Stimulated activated CD8-positive, alpha-beta memory T cell treated with anti-CD3 and anti-CD28 coated beads, Interleukin-4, amount 100 ng/mL, for 4 hours (primary cell): Measurements from ENCODE around the gene PDE5A.

Source experiments
- DNase-seq, 2 donors: peaks; one replicate each; pipeline ENCODE4 v3.0.0-alpha.2; 2020; ENCODE audit warnings: low read depth in 2 of 2, low spot score in 1 of 2

PDE5A gene

DNA sequence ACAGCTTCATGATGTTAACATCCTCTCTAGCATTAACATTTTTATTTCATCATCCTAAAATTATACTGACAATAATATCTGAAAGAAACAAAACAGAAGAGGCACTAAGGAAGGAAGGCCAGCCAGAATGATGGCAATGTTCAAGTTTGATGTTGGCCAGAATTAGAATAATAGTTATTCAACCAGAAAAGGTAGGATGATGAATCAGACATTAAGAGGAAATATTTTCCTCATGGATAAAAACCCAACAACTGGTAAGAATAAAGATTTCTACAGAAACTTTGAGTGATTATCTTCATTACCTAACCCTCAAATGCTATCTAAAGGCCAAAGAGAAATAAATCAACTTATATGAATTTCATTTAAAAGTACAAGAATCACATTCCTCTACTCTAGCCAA lies 105.2 kb downstream of the PDE5A start:
- no peak for DNase-seq

DNA sequence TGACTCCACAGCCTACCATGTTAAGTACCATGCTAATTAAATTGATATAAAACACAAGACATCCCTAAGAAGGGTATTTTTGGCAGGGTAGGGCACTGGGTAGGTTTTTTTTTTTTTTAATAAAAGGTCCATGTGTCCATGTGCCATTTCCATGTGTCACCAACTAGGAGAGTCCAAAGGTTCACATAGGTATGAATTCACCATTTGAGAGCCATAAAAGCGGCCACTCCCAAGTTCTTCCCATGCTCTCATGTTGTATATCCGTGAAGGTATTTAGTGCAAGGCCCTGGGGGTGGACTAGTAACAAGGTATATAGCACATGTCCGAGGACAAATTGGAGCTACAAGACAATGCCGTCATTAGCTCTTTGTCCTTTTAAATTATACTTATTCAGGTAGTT lies 107.3 kb downstream of the PDE5A start:
- DNase-seq, result no peak

DNA sequence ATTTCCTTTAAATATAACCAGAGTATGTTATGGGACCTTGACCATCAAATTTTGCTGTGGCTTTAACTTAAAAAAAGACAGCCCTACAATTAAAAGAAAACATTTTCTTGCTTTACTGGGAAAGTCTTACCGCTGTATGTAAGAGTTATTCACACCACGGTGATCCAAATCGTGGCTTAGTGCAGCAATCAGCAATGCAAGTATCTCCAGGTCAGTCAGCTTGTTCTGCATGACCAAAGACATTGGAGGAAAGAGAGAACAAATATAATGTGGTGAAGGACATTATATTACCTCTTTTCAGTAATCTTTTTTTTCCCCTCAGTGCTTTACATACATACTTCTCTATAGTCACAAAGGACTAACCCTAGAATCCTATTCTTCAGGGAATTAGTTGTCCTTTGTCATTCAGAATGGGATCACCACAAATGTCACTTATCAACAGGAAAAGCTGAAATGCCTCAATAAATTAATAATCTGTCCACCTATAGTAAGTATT lies 109.6 kb downstream of the PDE5A start:
- DNase-seq, result no peak

DNA sequence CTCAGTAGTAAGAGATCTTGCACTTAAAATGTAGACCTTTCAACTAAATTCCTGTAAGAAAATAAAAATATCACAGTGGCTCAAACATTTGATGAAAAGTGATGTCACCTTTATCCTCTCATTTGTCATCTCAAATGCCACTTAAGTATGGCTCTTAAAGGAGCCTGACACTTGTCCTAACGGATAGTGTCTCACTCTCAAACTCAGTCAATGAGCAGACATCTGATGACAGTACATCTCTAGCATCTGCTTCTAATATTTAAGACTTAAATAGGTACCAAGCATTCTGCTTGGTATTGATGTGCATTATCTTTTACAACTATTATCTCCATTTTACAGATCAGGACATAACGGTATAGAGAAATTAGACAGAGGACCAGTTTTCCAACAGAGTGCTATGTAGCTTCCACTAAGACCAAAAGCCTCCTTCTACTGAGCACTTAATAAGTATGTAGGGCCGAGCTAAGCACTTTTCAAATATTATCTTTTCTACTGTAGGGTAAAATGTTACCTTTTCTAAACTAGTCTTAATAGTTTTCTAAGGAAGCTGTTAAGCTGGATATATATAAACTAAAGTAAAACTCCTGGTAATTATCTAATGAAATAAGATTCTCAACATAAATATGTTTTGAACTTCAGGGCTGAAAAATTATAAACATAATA lies 110.2 kb downstream of the PDE5A start:
- DNase-seq, result no peak

DNA sequence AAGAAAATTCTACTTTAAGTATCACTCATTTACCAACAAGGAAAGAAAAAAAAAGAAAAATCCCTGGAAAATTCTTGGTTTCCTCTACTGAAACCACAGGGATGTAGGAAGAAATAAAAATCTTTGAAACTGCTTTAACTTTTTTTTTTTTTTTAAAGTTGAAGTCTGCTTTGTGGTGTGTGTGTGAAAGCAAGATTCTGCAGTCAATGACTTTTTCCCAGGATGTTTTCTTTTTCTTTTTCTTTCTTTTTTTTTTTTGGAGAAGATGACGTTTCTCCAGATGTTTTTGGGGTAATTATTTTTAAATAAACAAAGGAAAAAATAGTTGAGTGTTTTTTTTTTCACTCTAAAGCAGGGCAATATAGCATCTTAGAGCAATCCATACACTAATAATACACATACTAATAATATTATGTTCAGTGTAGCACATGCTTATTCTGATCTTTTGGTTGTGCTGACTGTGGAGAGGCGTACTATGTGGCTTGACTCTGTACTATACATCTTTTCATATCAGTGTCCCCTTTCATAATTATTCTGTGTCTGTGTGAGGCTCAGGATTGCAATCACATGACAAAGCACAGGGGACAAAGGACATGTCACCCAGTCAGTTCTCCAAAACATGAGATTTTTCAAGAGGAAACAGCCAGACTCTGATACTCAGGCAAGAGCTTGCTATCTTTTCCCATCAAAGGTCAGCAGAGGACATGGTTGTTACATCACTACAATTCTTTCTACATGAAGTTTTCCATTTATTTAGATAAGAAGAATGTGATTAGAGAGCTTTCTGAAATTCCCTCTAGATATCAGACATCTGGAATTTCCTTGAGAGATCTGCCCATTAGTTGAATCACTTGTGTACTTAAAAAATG lies 111.0 kb downstream of the PDE5A start:
- DNase-seq, result no peak

DNA sequence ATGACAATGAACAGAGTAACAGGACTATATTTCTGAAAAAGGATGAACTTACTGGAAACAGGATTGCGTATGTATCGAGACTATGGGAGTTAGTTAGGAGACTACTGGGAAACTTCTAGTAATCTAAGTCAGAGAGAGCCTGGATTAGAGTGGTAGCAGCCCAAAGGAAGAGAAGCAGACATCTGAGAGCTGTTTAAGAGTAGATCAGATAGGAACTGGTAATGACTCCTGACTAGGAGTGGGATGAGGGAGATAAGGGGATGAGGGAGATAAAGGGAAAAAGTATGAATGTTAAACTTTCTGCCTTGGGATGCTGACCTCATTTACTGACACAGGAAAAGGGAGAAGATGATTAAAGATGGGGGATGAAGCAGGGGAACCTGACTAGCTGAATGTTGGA lies 116.2 kb downstream of the PDE5A start:
- DNase-seq, result no peak

DNA sequence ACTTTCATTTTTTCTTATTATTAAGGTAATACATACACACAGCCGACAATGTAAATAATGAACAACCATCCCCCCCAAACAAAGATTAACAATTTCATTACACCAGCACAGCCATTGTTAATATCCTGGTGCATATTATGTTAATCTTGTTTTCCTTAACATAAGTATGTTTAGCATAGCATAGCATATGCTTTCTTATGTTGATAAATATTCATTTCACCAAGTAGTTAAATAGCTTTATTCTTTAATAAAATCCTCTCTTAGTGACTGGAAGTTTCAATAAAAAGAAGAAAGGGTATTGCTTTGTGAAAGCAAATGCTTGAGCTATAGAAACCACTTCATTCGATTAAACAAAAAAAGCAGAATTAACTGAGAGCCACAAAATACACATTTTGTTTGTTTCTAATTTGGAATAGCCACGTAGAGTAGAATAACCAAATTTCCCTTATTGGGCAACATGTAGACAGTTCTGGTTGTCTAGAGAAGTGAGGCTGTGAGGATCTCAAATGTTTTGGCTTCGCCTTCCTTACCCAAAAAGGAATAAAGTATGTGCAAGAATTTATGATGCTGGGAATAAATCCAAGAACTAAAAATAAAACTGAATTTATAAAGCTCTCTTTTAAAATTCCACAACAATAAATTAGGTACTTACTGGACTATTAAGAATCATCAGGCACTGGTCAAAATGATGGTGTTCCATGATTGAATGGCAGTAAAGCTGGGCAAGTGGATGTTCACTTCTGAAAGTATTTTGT lies 118.0 kb downstream of the PDE5A start:
- DNase-seq, result no peak

DNA sequence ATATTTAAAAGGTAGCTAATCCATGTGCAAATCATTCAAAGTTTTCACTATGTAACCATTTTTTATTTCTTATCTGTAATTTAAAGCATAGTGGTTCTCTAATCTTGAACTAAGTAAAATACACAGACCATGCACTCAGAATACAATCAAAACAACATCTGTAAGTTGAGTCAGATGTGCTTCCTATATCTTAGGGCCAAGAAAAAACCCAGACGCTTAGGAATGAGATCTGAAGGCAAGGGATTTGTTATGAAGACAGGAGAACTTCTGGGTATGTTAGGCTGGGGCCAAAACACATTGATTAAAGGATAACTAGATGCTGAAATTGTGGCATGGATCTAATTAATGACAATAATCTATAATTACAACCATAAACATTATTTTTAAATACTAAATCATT lies 120.3 kb downstream of the PDE5A start:
- DNase-seq, result no peak

DNA sequence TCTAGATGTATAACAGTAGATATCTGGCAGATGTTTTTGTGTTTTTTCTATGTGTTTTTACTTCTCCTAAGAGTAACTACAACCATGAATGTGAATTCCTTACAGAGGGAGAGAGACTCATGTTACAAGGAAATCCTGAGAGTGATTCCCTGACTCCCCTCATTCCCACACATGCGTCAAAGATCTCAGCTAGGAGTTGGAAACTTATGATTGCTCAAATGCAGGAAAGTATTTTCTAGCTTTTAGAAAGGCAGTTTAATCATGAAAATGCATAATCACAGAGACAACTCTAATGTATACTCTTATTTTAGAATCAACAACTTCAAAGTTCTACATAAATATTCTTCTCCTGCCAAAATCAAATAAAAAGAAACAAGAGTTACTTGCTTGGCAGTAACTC lies 121.8 kb downstream of the PDE5A start:
- no peak for DNase-seq

DNA sequence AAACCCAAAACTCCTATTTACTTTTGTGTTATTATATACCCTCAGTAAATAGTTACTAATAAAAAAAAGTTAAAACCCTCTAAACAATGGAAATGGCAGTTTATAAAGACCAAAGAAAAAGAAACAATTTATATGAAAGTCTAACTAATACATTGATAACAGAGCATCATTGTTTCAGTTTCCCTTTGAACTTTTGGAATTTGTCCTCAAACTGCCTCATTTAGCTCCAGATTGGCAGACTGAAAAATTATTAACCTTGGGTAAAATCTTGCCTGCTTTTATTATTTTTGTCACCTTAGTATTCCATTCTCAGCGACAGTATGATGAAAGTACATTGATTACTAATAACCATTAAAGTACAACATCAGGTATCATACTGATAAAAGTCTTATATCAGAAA lies 124.0 kb downstream of the PDE5A start:
- DNase-seq, result no peak

DNA sequence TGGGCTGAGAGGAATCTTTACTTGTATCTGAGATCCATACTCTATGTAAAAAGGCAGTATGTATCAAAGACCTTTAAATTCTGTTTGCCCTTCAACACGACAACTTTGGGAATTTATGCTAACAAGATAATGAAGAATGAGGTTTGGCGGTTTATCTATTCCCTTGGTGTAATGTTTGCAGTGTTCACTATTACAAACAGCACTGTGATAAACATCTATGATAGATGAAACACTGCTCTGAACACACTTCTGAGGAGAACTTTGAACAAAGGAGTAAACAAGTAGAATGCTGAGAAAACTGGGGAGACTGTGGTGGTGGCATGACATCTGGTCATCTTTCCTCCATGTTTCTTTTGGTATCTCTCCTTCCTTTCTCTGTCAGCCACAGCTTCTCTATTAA lies 126.9 kb downstream of the PDE5A start:
- no peak for DNase-seq

DNA sequence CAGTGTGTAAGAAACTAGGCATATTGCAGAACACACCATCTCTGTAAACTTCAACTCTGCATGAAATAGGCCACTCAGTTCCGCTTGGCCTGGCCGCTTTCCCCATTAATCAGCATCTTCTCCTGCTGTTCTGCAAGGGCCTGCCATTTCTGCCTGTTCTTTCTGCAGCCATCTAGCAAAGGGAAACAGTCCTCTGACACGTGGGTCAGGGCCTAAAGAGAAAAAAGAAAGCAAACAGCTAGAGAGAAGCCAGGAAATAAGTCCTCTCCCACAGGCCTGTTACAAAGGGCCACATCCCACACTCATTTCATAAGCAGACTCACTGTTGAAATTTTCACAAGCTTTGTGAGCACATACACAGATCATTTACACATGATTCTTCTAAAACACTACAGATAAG lies 130.1 kb downstream of the PDE5A start:
- DNase-seq, result no peak

DNA sequence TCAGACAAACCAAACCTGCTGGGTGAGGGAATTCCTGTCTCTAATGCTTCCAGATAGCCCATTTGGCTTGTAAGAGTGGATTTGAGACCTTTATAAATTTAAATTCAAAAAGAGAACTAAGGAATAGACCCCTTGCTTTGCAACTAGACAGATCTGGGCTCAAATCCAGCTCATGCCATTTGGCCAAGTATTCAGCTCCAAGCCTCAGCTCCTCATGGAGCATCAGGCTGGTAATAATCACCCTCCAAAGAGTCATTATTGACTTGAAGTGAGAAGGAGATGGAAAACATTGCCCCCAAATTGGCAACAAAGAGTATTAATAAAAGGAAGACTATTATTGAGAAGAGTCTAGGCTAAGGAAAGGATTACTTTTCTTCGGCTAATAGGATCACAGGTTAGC lies 134.7 kb downstream of the PDE5A start:
- DNase-seq, result no peak

DNA sequence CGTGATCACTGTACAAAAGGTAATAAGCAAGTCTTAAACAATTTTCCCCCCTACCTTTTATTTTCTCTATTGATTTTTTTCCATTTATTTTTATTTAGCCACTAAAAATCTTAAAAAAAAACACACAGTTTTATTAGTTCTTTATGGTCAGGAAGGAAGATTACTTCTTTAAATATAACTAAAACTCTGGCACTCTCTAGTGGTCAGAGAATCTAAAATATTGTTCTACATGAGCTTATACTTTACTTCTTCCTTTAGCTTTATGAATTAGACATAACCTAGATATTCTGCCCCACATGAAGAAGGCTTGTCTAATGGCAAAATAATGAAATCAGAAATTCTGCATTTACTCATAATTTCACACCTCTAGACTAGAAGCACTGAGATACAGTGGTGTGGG lies 135.2 kb downstream of the PDE5A start:
- no peak for DNase-seq

DNA sequence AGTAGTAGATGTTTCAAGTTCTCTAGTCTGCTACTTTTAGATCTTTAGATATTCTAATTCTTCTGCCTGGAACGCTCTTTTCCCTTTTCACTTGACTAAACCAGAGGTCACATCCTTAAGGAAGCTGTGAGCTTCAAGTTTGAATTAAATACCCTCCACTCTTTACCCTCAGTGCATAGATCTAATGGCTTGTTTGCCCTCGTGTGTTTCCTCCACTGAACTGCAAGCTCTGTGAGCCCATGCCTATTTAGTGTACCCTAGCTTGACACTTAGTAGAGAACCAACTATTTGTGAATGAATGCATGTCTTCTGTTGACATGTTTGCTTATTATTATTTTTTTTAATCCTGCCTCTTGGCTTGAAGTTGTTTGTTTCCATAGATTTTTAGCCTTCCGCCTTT lies 138.3 kb downstream of the PDE5A start:
- DNase-seq, result no peak

DNA sequence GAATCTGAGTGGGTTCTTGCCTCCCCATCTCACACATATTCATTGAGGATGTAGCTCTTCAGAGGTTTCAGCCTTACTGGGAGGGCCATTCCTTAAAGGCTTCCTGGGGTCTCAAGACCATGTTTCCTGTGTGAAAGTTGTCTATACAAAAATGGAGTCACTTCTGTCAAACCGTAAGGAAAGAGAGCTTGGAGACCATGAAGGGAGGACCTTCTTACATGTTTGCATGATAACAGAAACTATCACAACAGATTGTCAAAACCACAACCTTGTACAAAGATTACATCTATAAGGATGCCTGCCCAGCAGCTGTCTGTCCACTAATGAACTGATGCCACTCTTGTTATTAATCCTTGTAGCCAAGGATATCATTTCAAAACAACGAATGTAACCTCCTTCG lies 139.3 kb downstream of the PDE5A start:
- no peak for DNase-seq

DNA sequence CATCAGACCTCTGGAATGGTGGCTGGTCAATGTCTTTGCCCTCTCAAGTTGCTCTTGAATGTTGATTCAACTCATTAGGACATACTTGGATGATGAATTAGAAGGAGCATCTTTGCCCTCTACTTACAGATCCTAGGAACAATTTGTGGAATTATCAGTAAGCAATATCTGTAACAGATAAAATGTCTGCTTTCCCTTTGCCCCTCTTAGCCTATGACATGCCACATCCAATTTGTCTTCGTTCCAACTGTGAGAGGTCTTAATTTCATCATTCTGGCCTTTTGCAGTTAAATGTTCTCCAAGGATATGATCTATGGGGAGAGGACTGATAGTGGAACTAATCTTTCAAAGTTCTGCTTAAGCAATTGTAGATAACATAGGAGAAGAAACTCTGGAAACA lies 148.3 kb downstream of the PDE5A start:
- no peak for DNase-seq

DNA sequence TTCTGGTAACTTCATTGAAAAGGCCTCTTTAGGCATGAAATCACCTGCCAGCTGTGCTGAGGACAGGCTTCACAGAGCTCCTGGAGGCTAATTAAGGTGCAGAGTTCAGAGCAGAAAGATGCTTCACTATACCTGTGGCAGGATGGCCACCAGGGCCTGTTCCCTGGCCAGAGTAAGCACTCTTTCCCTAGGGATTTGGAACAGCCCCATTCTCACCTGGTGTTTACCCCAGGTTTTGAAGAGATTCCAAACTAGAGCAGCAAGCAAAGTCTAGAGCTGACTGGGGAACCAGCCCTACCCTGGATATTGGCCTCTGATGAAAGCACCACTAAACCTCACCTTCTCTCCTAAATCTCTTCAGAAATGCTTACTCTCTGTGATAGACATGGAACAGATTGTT lies 148.8 kb downstream of the PDE5A start:
- no peak for DNase-seq

DNA sequence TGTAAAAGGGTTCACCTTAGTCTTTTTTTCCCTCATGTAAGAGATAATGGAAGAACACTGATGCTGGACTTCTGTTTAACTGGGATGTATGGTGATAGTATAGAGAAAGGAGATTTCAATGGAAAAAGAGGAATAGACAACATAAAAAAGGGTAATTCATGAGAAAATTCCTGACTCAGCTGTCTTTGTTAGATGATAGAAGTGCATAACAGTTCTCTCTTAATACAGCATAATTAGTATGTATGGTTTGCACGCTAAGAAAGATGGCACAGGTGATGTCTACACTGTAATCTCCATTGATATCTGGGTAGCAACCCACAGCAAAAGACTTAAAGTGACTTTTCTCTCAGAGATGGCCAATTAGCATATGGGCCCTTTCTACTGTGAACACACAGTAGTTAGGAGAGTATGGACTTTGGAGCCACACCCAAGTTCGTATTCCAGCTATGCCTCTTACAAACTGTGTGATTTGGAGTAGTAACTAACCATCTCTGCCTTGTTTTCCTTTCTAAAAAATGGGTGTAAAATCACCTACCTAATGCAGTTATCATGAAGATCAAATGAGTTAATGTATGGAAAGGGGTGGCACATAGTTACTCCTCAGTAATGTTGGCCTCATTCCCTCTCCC lies 149.3 kb downstream of the PDE5A start:
- no peak for DNase-seq

DNA sequence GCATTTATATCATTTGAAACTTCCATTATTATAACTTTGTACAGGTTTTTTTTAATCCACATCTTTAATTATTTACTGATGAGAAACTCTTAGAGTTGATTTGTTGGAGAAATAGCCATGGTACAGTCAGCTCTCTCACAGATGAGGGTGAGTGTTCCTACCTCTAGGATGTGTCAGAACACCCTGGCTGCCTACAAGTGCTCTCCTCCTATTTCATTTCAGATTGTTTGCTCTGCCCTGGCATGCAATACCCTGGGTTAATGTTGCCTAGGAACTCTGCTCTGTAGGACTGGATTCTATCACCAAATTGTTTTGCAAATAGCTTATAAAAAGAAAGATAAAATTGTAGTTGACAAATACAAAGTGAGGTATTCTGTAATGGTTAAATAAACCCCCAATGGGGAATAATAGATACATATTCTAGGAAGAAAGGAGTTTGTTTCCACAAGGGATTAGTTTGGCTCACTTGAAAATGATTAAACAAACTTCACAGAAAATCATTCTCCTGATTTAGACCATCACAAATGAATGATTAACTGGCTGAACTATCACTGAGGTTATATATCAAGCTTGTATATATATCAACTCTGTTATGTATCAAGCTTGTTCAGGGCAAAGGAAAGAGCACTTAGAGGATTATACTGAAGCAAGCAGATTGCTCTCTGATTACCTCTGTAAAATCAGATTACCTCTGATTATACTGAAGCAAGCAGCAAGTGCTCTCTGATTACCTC lies 150.0 kb downstream of the PDE5A start:
- DNase-seq, result no peak
